Transverse colon (tissue), 4 donors: ENCODE results near the gene MYO1A. TPM values are rescaled to one million over a fixed set of nuclear protein-coding genes. Genes with fewer than 3 reads are reported as not detected.

Experiments
- DNase-seq: peaks from one replicate; pipeline ENCODE4 v3.0.0-alpha.2; 2019
- H3K27ac ChIP-seq, 4 donors: fragments of 200-600 bp; sonication (generic); 2 replicates each; pipeline ENCODE4 v1.5.1; 2016 to 2018; ENCODE audit warnings: inconsistent platforms in 4 of 4
- H3K27me3 ChIP-seq: fragments of 200-600 bp; sonication (generic); 2 replicates; pipeline ENCODE4 v1.5.1; 2017; ENCODE audit warnings: inconsistent platforms
- H3K36me3 ChIP-seq, 4 donors: fragments of 200-600 bp; sonication (generic); 2 replicates each; pipeline ENCODE4 v1.5.1; 2017 to 2019; ENCODE audit warnings: inconsistent platforms in 4 of 4
- H3K4me1 ChIP-seq, 4 donors: fragments of 200-600 bp; sonication (generic); 2 replicates each; pipeline ENCODE4 v1.5.1; 2017 to 2020; ENCODE audit warnings: inconsistent platforms in 4 of 4
- H3K4me3 ChIP-seq, 4 donors: fragments of 200-600 bp; sonication (generic); 1 replicate in 1 of 4; 2 replicates in 3 of 4; pipeline versions ENCODE4 v1.5.1 to v1.6.1; 2017 to 2019; ENCODE audit warnings: inconsistent platforms in 4 of 4
- H3K9me3 ChIP-seq, 2 donors: fragments of 200-600 bp; sonication (generic); 2 replicates each; pipeline ENCODE4 v1.5.1; 2017 to 2019; ENCODE audit warnings: inconsistent platforms in 2 of 2
- CTCF ChIP-seq, 5 experiments: fragments of 200-600 bp in 3 of 5; fragments of 450-650 bp in 2 of 5; sonication (generic) in 3 of 5; IDR thresholded peaks; 1 replicate in 2 of 5; 2 replicates in 3 of 5; pipeline ENCODE4 v1.5.1; 2016 to 2017; ENCODE audit warnings: antibody characterized with exemption in 5 of 5, inconsistent platforms in 3 of 5, mild to moderate bottlenecking in 2 of 5, moderate library complexity in 1 of 5
- EP300 ChIP-seq: sonication (generic); formaldehyde crosslinking; IDR thresholded peaks from one replicate; pipeline ENCODE4 v1.6.1; 2017; ENCODE audit warnings: antibody characterized with exemption, low read depth
- POLR2A ChIP-seq: fragments of 450-650 bp; IDR thresholded peaks from one replicate; pipeline ENCODE4 v1.6.1; 2016; ENCODE audit warnings: antibody characterized with exemption, mild to moderate bottlenecking, moderate library complexity
- POLR2AphosphoS5 ChIP-seq, 3 donors: sonication (generic); formaldehyde crosslinking; IDR thresholded peaks; one replicate each; pipeline ENCODE4 v1.6.1; 2016; ENCODE audit warnings: antibody characterized with exemption in 3 of 3
- WGBS, 2 donors: methylation state at CpG; one replicate each; pipeline ENCODE4 v1.1.5; 2018; ENCODE audit warnings: low coverage in 1 of 2; 5-methylcytosine and 5-hydroxymethylcytosine counted together
- in situ Hi-C, 4 donors: fragments of 200-750 bp; cut with MboI; loops; one replicate each; pipeline versions ENCODE4 v1.15.0 to v1.15.1; 2017; ENCODE audit warnings: low sequenced_read_pairs in 3 of 4, low pct_ligation_motif_present in 1 of 4, low pct_unique_long_range_greater_than_20kb in 1 of 4
- intact Hi-C: fragments of 100-400 bp; cut with DNase I; formaldehyde crosslinking; loops from one replicate; pipeline ENCODE4 v1.15.1; 2023; ENCODE audit warnings: low total_unique reads
- total RNA-seq, 4 donors: library from RNA; depleted of rRNA; stranded (reverse); fragments of >200 nt; gene quantifications; one replicate each; pipeline ENCODE4 v1.1.0, GENCODE V29; 2016

MYO1A gene
- total RNA-seq, 4 donors from 2014 or later = 118 to 234 (median 184) TPM

GRCh38 chr12:57037264-57037663 lies 12.7 kb downstream of the MYO1A start:
- no peaks in the 10 kb centered on the region for H3K27me3 ChIP-seq
- no peak for DNase-seq
- WGBS, 2 donors = 43 to 87% methylated on average over 1 to 3 of the region's 3 CpGs
- TF ChIP-seq CTCF (IDR thresholded peaks at IDR 0.05) (no peak), EP300 (no peak), POLR2AphosphoS5 (IDR thresholded peaks at IDR 0.05) (no peak), POLR2A (no peak)
- in situ Hi-C loops (no loop called here), intact Hi-C loops (no loop called here)
- H3K4me3 ChIP-seq = no peak overlapping the region
- H3K9me3 ChIP-seq = no peaks in the 10 kb centered on the region
- H3K36me3 ChIP-seq = peaks cover 0 to 7% (median under 1%) of the 10 kb centered on the region in 4 donors
- H3K27ac ChIP-seq = no peak overlapping the region
- no peaks in the 10 kb centered on the region for H3K4me1 ChIP-seq

- H3K36me3 ChIP-seq = peaks cover 0 to 13% (median 0%) of the 10 kb centered on the region in 4 donors
These were observed 16.5 kb downstream of the MYO1A start for GRCh38 chr12:57033431-57033830.

GRCh38 chr12:57031789-57032188 lies 18.1 kb downstream of the MYO1A start:
- intact Hi-C loops (no loop called here), in situ Hi-C loops (no loop called here)
- 50 to 85% methylated on average over 3 to 7 of the region's 7 CpGs for WGBS, 2 donors
- Histone ChIP-seq H3K9me3 (no peaks in the 10 kb centered on the region), H3K36me3 (peaks cover 0 to 11% (median 0%) of the 10 kb centered on the region in 4 donors), H3K4me1 (peaks cover 0 to 13% (median 0%) of the 10 kb centered on the region in 4 donors), H3K27ac (no peak overlapping the region), H3K27me3 (no peaks in the 10 kb centered on the region), H3K4me3 (no peak overlapping the region)
- no peak for DNase-seq
- TF ChIP-seq POLR2AphosphoS5 (IDR thresholded peaks at IDR 0.05) (no peak), EP300 (no peak), CTCF (IDR thresholded peaks at IDR 0.05) (no peak), POLR2A (no peak)

More at GRCh38 chr12:57033431-57033830, 16.5 kb downstream of the MYO1A start:
- Histone ChIP-seq H3K4me3 (no peak overlapping the region), H3K27me3 (no peaks in the 10 kb centered on the region), H3K9me3 (no peaks in the 10 kb centered on the region), H3K4me1 (peaks cover 0 to 7% (median 0%) of the 10 kb centered on the region in 4 donors), H3K27ac (no peak overlapping the region)
- in situ Hi-C loops = no loop called here
- no peak for DNase-seq
- WGBS, 2 donors = 81 to 92% methylated on average over 3 of the region's 3 CpGs
- intact Hi-C loops = no loop called here
- TF ChIP-seq EP300 (no peak), CTCF (IDR thresholded peaks at IDR 0.05) (no peak), POLR2AphosphoS5 (IDR thresholded peaks at IDR 0.05) (no peak), POLR2A (no peak)

- 17 to 24% methylated on average over 2 of the region's 2 CpGs for WGBS, 2 donors
- Histone ChIP-seq H3K9me3 (no peaks in the 10 kb centered on the region), H3K27ac (no peak overlapping the region), H3K27me3 (no peaks in the 10 kb centered on the region), H3K36me3 (peaks cover 0 to 6% (median 0%) of the 10 kb centered on the region in 4 donors), H3K4me1 (peaks cover 0 to 13% (median 0%) of the 10 kb centered on the region in 4 donors), H3K4me3 (no peak overlapping the region)
- DNase-seq = no peak
- in situ Hi-C loops = no loop called here
- intact Hi-C loops = no loop called here
- no peak for TF ChIP-seq CTCF (IDR thresholded peaks at IDR 0.05)
- no peak for TF ChIP-seq POLR2AphosphoS5 (IDR thresholded peaks at IDR 0.05)
- no peak for TF ChIP-seq POLR2A
- TF ChIP-seq EP300 = no peak
These were observed 18.7 kb downstream of the MYO1A start for GRCh38 chr12:57031138-57031725.
